GM19463 (cell line): ENCODE results near the gene CNKSR3.

Experiments used
- ATAC-seq: cut with Tn5 transposase; IDR thresholded peaks from one replicate; pipeline ENCODE4 v1.9.1; 2021; ENCODE audit warnings: mild to moderate bottlenecking, moderate library complexity; ENCODE audit not compliant: unreplicated experiment

CNKSR3 gene

GRCh38 chr6:154481521-154482013 lies 28.9 kb downstream of the CNKSR3 start:
- no peak for ATAC-seq

DNA sequence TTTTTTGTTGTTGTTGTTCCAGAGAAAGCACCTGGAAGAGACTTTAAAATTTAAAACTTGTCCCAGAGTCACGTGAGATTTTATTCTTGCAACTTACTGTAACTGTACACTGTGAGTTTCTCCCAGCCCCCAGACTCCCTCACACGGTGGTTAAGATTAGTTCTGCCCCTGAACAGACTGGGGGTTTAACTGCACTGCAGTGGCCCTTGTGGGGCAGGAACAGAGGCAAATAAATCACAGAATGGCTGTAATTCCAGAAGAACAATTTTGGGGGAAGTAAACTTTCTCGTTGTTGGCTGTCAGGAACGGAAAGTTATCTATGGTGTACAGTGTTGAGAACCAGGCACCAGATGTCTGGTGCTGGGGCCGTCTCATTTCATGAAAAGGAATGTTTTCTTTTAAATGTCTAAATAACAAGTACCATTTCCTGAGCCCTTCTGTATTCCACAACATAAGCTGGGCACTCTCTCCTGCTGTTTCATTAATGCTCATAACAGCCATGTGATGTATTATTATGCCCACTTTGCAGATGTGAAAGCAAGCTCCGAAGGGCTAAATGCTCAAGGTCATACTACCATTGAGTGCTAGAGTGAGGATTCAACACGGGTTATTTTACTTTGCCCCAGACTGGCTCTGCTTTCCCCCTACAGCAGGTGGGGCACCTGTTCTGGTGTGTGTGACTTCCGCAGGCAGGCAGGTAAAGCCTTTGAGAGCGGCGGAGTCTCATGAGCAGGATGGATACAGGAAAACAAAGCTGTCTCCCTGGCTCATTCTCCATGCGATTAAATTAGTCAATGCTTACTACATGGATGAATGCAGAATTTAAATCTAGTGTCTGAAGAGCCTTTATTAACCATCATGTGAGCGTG lies 30.5 kb downstream of the CNKSR3 start:
- ATAC-seq: no peak

GRCh38 chr6:154479351-154479769 lies 31.1 kb downstream of the CNKSR3 start:
- no peak for ATAC-seq

DNA sequence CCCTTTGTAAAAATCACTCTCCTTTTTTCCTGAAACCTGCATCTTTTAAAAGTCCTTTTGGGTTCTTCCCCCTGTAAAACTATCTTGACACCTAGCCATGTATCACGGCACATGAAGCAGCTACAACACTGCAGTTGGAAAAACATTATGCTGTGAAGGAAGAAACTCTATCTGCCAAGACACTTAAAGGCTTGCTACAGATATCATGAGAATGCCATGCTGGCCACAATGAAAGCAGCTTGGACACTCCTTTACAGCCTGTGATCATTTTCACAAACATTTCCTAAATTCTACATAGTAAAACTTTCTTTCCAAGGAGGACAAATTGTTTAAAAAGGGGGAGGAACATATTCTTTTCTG lies 31.8 kb downstream of the CNKSR3 start:
- no peak for ATAC-seq

DNA sequence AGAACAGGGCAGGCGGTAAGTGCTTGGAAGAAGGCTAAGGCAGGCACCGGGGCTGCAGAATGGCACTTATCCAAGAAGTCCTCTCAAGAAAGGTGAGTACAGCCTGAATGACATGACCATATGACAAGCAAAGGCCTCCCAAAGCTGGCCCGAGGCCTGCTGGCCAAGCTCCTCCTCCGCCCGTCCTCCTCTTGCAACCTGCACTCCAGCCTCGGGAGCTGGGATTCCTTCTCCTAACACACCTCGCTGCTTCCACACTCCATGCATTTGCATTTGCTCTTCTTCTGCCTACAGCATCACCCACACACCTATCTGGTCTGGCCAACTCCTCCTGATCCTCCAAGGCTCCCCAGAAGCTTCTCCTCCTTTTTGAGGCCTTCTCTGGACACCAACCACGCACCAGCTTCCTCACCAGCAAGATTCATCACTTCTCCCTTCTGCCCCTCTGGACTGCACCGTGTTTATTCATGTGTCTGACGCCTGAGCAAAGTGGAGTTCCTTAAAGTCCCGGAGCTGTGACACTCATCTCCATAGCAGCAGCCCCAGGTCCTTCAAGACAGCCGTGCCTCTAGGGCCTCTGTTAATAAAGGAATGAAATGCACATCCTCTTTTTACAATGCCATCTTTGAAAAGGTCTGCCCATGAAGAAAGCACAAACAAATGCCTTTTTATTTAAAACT lies 32.3 kb downstream of the CNKSR3 start:
- no peak for ATAC-seq

GRCh38 chr6:154476494-154476893 lies 34.0 kb downstream of the CNKSR3 start:
- peak; percentile 48 for ATAC-seq

DNA sequence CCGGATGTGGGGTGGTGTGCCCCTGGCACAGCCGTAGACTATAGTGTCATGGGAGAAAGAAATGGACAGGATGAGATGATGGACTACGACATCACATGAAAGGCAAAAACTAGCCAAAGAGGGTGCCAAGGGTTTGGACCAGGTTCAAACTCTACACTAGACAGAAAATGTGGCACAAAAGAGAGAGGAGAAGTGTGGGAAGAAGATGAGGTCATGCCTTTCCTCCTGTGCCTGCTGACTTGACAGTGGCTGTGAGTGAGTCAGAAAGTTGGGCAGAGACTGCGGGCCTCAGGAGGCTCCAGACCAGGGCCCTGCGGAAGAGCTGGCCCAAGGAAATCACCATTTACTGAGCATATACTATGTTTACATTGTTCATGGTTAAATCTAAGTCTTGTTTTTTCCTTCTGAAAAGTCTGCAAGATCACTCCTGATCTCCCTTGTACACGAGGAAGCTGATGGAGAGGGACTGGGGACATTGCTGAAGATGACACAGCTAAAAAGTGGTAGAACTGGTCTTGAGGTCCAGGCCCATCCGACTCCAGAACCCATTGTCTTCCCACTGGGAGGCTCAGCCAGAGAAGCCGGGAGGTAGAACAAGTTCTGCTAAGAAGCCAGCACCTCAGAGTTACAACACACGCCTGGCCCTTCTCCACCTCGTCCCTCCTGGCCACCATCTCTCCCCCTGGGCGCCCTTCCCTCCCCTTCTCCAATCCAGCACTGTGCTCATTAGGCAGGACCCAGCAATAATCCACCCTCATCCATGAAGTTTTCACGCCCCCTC lies 35.6 kb downstream of the CNKSR3 start:
- ATAC-seq: no peak

DNA sequence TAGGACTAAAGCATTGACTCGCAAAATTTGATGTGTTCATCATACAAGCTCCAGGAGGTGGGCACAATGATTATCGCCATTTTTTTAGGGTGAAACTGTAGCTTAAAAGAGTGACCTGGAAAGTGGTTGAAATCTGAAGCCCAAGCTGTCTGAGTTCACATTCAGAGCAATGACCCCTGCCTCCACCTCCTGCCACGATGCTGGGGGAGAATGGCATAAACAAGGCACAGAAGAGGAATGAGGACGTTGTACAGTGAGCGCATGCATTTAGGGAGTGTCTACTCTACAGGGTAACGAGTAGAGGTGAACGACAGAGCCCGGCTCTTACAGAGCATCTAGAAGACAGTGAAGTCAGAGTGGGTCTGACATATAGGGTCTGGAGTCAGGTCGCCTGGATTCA lies 37.2 kb downstream of the CNKSR3 start:
- no peak for ATAC-seq

- no peak for ATAC-seq
Observed at GRCh38 chr6:154471609-154472362, 38.7 kb downstream of the CNKSR3 start.

DNA sequence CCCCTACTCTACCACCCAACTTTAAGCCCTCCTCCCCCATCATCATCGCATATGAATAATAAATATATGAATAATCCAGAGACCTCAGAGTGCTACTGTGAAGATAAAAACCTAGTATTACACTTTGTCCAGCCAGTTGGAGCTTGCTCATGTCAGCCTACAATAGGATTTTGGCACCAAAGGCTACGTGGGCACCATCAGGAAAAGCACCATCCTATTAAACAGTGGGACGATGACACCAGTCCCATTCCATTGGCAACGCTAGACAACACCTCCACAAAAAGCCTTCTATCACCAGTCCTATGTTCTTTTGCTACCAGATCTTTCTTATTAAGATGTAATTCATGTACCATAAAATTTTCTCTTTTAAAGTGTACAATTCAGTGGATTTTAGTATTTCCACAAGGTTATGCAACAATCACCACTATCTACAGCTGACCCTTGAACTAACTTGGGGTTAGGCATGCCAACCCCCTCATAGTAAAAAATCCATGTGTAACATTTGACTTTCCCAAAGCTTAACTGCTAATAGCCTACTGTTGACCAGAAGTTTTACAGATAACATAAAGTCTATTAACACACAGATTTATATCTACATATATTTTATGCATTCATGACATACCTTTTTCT lies 41.1 kb downstream of the CNKSR3 start:
- ATAC-seq: no peak

GRCh38 chr6:154468760-154469159 lies 41.7 kb downstream of the CNKSR3 start:
- no peak for ATAC-seq

DNA sequence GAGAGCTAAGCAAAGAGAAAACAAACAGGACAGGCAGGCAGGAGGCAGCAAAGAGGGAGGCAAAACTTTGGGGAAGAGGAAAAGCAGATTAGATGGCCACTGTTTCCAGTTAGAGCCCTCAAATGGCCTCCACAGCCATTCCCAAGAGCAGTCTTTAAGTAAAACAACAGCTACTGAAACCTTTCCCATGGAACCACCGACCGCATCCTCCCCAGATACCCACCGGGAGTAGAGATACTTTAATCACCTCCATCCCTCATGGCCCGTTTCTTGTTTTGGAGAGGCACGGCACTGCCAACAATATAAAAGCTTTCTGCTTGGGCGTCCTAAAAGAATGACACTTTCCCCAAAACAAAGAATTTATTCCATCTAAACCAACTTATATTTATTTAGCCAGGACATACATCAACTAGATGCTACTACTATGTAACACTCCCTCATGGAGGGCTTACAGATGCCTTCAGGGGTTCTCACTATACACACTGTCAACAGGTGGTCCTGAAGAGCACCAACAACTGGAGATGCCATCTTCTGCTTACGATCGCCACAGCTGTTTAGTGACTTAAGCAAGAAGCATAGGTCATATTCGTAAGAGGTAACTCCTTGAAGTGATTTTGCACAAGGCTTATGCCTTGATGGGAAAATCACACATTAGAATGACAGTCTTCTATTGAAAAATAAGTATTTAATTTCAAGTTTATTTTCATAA lies 43.4 kb downstream of the CNKSR3 start:
- no peak for ATAC-seq

DNA sequence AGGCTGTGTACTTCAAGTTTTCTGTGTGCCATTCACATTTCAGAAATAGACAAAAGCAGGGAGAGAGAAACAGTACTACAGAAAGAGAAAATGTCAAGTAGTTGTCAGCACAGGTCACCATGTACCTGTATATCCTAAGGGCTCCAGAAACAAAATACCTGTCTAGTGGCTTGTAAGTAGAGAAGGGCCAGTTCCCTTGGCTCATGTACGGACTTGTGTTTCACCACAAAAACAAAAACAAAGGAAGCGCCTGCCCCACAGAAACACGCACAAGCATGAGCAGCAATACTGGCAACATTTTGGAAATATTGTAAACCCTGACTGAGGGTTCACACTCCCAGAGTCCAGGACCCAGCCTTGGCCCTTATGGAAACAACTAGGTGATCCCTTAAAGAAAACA lies 44.3 kb downstream of the CNKSR3 start:
- ATAC-seq: no peak

- no peak for ATAC-seq
Observed at GRCh38 chr6:154463573-154464419, 46.7 kb downstream of the CNKSR3 start.

- no peak for ATAC-seq
Observed at GRCh38 chr6:154462425-154462824, 48.1 kb downstream of the CNKSR3 start.

GRCh38 chr6:154461348-154461747 lies 49.1 kb downstream of the CNKSR3 start:
- no peak for ATAC-seq

- ATAC-seq: no peak
Observed at GRCh38 chr6:154460306-154461071, 50.0 kb downstream of the CNKSR3 start.

- ATAC-seq: no peak
Observed at GRCh38 chr6:154459513-154459912, 51.0 kb downstream of the CNKSR3 start.
